CD4-positive, alpha-beta T cell treated with Interleukin-4 for 1 hour (primary cell): ENCODE data around the gene TSPAN18.

Source experiments
- DNase-seq, 2 donors: peaks; one replicate each; pipeline ENCODE4 v3.0.0-alpha.2; 2020 to 2022

TSPAN18 gene

DNA sequence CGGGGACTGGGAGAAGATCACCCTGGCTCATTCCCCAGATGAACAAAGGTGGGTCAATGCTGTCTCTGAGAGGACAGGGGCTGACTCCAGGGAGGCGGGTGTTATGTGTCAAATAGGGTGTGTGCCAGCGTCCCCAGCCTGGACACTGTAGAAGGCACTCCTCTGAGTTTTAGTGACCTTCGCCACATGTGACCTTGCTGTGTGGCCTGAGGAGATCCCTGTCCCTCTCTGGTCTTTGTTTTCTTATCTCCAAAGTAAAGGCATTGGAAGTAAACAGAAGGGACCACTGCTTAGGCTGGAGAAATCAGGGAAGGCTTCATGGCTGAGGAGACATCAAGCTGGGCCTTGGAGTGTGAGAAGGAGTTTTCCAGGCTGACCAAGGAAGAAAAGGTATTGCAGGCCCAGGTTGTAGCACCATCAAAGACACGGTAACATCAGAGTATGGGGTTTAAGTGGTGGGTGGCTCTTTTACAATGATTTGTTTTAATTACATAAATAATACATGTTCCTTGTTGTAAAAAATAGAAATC lies 149.5 kb downstream of the TSPAN18 start:
- DNase-seq = no peak

DNA sequence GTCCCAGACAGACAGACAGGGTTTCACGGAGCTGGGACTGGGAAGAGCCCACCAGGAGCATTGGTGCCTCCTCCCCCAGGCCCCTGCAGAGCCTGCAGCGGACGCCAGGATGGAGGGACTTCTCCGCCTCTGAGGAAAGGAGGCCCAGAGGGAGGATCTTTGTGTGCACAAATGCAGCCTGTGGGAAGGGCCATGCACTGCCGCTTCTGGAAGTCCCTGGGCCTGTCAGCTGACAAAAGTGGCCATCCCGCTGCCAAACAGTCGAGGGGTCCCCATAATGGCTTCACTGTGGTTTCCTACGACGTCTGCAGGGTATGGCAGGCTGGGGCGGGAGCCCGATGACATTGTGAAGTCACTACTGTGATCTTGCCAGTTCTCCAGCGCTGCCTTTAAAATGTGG lies 150.1 kb downstream of the TSPAN18 start:
- no peak for DNase-seq

DNA sequence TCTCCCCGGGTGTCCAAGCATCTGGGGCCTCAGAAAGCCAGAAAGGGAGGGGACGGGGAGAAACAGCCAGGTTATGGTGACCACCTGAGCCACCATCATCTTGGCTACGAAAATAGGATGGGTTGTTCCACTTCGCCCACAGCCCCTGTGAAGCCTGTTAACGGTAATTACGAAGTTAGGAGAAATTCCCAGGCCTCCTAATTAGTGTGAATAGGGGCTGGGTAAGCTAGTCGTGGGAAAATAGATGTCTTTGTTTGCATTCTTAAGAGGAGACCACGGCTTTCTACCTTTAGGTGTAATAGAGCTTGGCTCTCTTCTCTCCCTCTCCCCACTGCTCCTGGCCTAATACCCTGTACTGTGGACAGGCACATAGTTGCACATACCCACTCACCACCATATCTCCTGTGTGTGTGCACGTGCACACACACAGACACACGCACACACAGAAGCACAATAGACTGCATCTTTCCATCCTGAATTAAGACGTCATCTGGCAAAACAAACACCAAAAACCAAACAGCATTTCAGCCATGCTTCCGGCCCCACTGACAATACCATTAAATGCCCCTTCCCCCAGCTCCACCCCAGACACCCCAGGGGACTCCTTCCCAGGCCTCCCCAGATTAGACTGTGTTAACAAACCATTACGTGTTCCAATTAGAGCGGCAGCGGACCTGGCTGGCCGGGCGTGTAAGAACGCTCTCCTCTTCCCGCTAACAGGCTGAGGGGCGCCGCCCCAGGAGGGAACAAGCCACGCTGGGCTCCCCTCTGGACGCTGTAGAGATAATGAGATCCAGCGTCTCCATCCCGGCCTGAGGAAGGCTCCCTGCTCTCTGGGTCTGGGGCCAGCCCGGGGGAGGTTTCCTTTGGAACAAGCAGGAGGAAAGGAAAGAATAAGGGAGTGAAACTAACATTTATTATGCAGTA lies 151.1 kb downstream of the TSPAN18 start:
- no peak for DNase-seq

DNA sequence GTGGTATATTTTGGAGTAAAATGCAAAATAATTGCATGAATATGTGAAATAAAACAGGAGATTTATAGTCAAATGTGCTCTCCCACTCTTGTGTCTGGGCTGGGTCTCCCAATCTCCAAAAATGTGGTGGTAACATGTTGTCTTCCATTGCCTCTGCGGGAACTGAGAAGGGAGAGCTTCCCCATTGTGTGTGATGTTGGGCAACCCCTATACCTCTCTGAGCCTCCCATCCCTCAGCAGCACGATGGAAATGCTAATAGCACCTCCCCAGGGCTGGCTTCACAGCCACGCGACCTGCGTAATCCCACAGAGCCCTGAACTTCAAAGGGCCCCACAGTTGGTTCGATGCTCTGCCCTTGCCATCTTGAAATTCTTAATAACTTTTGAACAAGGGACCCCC lies 151.9 kb downstream of the TSPAN18 start:
- DNase-seq = no peak

DNA sequence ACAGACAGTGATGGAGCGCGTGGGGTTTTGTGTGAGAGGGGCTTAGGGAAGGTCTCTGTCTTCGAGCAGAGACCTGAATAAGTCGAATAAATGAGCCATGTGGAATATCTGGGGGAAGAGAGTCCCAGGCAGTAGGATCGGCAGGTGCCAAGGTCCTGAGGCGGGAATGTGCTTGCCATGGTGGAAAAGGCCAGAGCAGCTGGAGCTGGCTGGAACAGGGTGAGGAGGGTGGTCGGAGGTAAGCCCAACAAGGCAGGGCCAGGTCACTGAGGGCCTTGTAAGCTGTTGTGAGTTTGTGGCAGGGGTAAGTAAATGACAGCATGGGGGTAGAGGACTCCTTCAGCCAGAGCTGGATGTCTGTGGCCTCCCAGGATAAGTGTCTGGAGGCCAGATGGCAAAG lies 152.7 kb downstream of the TSPAN18 start:
- no peak for DNase-seq

DNA sequence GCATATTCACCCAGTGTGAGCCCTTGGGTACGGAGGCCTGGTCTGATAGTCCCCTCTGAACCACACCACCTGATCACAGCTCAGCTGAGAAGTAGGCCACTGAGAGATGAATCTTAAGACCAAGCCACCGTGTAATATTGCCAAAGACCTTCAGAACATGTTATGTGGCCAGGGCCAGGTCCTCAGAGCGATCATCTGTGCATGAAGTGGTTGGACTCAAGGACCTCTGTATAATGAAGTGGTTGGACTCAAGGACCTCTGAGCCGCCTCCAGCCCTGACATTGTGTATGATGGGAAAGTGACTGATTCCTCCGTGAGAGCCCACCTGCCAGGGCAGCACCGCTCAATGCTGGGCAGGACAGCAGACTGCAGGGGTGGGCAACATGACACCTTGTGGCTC lies 153.7 kb downstream of the TSPAN18 start:
- no peak for DNase-seq

DNA sequence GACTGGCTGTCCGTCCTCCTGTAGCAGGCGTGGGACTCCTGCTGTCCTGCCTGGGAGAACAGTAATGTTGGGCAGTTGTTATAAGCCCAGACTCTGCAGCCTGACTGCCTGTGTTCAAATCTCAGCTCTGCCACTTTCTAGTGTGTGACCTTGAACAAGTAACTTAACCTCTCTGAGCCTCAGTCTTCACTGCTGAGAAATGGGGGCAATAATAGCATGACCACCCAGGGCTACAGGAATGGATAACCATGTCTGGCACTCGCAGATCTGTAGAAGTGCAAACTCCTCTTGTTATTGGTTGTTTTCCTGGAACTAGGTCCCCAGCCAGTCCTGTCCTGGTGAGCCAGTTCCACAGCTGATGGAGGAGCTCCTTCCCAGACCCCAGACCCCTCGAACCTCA lies 154.2 kb downstream of the TSPAN18 start:
- DNase-seq = no peak

DNA sequence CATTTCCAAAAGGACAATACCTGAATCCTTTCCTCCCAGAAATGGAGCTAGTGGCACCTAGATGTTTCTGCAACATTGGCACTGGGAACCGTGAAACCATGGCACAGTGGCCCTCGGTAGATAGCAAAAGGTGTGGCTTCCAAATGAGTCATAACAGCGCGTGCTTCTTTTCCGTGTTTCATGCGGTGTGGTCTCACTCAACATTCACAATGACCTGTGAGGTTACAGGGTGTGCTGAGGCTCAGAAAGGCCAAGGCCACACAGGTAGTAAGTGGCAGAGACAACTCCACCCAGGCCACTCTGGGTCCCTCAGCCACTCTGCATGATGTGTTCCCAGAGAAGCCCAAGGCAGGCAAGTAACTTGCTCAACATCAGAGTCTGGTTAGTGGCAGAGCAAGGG lies 156.5 kb downstream of the TSPAN18 start:
- DNase-seq = no peak

DNA sequence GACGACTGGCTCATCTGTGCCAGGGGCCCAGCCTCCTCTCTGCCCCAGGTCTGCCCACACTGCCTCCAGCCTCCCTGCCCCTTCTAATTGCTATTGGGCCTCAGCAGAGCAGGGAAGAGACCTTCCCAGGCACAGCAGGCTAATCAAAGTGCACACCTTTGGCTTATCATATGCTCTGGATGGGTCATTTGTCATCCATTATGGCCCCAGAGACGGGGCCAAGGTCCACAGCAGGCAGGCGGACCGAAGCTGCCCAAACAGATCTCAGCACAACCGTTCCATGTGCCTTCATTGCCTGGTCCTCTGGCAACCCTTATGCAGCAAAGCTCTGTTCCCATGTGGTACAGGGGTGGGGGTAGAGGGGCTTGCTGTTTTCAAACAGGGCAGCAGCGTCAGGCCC lies 157.3 kb downstream of the TSPAN18 start:
- no peak for DNase-seq

DNA sequence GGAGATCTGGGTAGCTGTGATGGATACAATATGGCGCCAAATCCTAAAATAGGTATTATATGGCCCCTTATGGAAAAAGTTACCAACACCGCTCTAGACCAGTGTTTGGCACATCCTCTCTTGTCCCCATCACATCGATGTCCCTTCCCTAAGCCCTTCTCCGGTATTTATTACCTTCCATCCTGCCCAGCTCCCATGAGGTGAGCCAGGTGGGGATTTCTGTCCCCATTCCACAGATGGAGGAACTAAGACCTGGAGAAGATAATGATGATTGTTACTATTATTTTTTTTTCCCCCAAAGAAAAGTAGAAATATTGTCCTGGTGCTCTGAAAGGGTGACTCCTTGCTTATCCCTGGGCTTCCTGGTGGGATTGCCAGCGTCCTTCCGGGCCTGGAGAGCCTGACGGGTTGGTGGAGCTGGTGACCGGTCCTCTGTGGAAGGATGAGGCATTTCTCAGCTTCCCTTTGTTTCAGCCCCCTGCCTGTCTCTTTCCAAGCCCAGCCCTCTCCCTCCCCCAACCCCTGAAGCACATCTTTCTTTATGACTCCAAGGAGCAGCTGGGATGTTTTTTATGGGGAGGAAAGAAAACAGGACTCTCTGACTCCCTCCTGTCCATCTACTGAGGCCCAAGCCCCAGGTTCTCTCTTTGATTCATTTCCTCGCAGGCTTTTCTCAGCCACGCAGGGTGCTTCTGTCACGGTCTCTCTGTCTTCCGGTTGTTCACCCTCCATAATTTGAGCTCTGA lies 158.5 kb downstream of the TSPAN18 start:
- no peak for DNase-seq

DNA sequence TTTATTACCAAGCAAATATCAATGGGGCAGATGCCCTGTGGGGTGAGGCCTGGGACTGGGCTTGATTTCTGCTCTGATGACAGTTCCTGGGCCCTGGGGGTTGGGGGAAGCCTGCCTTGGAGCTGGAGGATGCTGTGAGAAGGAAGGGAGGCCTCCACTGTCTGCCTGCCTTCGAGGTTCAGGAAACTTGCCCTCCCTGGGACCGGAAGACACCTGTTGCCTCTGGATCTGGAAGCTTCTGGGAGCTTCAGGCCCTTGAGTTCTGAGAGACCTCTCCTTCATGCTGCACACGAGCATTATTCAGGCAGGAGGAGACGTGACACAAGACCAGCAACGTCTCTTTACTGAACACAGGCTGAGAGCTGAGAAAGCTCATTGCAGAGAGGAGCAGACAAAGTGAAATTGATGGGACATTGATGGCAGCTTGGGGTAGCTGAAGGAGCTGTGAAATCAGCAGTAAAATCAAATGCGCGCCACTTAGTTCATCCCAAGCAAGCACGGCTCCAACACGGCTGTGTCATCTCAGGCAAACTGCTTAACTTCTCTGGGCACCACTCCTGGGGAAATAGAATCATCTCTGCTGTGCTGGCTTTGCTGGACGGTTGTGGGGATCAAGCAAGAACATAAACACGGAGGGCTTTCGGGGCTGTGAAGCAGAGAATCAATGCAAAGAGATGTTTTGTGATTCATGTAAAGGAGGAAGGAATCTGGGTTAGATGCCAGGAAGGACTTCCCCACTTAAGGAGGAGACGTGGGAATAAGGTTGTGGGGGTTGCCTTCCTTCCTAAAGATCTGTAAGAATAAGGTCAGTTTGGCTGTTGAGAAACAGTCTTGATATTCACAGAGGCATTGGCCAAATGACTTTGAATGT lies 159.4 kb downstream of the TSPAN18 start:
- no peak for DNase-seq

DNA sequence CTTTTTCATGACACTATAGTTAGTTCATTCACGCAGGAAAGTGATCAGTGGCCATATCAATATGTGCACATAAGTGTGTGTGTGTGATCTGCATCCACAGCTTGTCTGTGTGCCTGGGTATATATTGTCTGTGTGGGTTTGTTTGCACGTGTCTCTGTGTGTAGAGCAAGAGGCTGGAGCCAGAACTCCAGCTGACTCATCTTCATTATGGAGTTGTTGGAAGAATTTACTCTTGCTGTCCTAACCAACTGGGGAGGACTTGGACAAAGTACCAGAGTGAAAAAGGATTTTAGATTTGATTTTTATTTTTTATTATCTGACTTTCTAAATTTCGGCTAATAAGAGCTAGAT lies 160.0 kb downstream of the TSPAN18 start:
- no peak for DNase-seq

DNA sequence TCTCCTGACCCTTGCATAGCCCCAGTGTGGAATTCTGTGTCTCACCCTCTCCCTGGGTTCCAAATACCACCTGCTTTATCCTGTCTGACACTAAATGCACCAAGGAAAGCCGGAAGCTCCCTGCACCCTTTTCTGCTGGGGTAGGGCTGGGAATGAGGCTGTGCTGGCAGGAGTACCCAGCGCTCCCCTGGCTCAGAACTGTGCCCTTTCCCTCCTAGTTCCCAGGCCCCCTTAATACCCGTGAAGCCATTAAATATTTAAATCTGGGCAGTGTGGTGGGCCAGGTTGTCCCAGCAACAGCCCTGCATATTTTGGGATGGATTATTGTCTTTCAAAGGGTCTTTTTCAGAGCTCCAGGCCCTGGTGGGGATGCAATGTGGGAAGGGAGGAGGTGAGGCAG lies 160.9 kb downstream of the TSPAN18 start:
- DNase-seq = no peak

DNA sequence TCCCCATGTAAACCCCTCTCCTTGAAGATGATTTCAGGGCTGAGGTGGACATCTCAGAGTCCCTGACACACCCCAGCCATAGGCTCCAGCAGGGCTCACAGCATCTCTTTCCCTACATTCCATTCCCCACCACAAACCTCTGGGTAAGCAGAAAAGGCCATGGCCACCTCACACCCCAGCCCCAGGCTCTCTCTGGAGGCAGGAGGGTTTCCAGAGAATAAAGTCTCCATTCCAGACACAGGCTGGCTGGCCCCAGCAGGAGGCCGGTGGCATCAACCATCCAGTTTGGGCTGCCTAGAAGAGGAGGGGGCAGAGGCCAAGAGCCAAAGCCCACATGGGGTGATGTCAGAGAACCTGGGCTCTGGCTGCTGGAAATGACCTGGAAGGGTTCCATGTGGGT lies 162.5 kb downstream of the TSPAN18 start:
- no peak for DNase-seq

DNA sequence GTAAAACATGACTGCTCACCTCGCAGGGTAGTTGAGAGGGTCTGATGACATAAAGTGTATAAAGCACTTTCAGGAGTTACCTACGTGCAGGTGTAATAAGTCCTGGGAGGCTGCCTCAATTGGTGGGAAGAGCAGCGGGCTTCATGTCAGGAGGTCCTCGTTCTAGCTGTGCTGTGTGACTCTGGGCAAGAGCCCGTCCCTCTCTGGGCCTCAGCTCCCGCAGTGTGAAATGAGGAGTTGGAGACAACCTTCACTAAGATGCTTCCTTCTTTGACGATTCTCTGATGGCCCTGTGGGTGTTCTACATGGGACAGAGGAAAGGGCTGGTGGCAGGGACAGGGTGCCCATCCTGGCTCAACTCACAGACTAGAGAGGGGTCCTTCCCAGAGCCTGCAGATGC lies 166.1 kb downstream of the TSPAN18 start:
- no peak for DNase-seq

DNA sequence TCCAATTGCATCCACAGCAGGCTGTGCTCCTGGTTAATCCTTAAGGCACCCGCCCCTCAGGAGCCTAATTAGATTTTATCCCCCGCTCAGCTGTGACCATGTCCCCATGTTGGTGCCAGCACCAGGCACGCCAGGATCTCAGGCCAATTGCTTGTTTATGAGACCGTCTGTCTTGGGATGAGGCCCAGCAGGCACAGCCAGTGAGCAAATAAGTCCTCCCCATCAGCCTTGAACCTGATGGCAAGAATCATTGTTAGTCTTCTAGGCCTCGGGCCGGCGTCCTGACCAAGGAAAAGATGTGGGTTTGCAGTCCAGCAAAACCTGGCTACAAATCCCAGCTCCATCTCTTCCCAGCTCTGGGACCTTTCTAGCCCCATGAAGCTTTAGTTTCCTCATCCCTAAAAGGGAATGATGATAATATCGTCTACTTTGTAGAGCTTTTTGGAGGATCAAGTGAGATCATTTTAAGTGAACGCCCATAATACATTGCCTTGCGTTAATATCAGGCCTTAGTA lies 166.6 kb downstream of the TSPAN18 start:
- no peak for DNase-seq

DNA sequence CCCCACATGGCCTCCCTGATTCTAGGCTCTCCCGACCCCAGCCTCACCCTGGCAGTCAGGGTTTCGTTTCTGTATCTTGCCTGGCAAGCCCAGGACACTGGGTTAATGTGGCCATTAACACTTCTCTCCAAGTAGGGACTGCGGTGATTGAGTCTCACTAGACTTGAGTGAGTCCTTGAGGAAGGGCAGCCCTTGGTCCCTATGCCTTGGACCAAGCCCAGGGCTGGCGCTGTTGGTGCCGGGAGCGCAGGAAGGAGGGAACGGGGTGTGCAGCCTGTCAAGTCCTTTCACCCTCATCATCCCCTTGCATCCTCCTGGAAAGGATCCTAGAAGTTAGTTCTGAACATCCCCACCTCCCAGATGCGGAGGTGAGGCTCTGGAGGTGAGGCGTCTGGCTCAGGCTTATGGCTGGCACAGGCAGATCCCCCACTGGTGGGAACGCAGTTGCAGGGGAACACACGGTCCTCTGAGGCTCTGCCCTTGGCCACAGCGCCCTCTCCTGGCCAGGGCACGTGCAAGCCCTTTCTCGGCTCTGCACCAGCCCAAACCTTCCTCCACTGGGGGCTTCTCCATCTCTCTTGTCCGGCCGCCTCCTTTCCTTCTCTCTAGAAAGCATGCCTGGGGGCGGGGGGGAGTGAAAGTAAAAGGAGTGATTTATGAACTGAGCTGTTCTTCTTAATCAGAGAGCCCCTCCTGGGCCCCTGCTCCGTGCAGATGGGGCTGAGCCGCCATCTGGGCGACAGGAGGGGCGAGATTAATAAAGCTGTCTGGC lies 167.3 kb downstream of the TSPAN18 start:
- DNase-seq = peak; percentile 30 to 56

DNA sequence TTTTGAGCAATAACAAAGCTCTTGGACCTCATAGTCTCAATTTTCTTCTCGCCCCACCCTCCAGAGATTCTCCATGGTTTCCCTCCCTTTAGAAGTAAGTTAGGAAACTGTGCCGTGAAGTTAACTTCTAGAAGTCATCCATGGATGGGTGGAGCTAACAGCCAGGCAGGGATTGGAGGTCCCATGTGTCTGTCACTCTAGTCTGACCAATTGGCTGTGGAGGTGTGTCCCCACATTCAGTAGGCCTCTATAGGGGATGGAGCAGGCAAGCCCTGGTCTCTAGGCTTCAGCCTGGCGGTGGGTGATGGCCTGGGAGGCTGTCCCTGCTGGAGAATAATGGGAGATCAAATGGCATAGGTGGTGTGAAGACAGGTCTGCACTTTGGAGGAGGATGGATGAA lies 173.2 kb downstream of the TSPAN18 start:
- DNase-seq = peak; percentile 26 to 50

DNA sequence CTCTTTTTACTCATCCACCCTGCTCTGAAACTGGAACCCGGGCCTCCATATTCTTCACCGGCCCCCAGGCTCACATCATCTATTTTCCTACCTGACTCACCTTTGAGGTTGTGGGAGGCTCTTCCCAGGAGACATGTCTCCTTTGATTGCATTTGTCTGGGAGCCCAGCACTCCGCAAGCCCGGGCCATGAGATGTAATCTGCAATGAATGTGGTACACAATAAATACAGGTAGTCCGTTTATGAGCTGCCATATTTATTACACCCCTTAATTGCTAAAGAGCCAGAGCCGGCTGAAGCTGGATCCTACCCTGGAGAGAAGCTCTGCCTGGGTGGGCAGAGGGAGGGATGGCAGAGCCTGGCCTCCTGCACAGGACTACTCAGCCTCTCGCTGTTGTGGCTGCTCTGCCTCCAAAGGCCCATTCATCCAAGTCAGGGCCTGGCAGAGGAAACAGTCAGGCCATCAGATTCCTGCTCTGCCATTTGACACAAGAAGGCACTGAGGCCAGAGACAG lies 174.4 kb downstream of the TSPAN18 start:
- no peak for DNase-seq

DNA sequence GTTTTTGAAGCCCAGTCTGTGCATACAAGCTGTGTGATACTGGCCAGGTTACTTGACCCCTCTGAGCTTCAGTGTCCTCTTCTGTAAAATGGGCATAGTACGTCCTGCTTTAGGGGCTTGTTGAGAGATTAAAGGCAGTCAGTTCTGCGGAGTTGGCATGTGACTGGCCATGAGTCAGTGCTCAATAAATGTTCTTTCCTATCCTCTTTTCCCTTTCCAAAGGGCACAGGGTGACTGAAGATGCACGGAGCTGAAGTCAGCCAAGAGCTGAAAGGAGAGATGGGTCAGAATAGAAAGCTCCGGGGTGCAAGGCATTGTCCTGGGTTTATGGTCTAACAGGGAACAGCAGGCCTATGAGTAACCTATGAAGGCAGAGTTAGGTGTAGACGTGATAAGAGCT lies 175.0 kb downstream of the TSPAN18 start:
- no peak for DNase-seq

DNA sequence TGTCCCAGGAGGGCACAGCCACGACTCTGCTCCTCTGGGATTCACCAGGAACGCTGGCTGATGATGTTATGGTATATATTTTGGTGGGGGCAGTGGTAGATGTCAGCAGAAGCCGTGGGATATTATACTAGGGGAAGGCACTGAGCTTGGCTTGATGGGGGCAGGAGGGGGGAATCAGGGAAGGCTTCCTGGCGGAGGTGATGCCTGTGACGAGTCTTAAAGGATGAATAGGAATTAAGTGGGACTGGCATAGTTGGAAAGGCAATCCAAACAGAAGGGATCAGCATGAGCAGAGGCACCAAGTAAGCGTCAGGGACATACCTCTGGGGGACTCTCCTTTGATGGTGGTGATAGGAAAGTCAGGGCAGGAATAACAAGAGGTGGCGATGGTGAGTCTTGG lies 176.3 kb downstream of the TSPAN18 start:
- DNase-seq = no peak

DNA sequence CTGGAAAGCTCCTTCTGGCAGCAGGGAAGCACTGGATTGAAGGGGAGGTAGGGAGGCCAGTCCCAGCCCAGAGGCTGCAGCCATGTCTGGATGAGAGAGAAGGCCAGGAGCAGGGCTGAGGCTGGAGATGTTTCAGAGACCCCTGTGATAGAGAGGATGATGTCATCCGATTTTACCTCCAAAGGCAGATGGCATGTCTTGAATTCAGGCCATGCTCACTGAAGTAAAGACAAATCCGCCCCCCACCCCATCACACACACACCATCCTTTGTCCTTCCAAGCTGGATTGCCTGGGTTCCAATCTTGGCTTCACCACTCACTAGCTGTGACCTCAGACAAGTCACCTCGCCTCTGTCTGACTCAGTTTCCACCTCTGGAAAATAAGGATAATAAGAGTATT lies 176.8 kb downstream of the TSPAN18 start:
- no peak for DNase-seq
